Fibroblast of villous mesenchyme (primary cell): Measurements from ENCODE around the gene DEFB123. TPM values are rescaled to one million over a fixed set of nuclear protein-coding genes. Genes with fewer than 3 reads are reported as not detected.

Source experiments
- DNase-seq: peaks from one replicate; pipeline ENCODE4 v3.0.0-alpha.2; 2010; ENCODE audit warnings: low read depth
- H3K4me3 ChIP-seq: 2 replicates; pipeline ENCODE4 v1.5.1; 2011; ENCODE audit warnings: low read depth, mild to moderate bottlenecking, low read length
- total RNA-seq: library from RNA; depleted of rRNA; stranded (reverse); fragments of >200 nt; gene quantifications from 2 replicates; pipeline ENCODE4 v1.2.3, GENCODE V29; 2012
- TF ChIP-seq, protein P1 (sequence below): IDR thresholded peaks from 2 replicates; pipeline ENCODE4 v1.5.1; 2012; ENCODE audit warnings: low read depth, mild to moderate bottlenecking, low read length; ENCODE audit not compliant: insufficient read depth

The DEFB123 gene
- total RNA-seq, 1 donor: not detected

DNA sequence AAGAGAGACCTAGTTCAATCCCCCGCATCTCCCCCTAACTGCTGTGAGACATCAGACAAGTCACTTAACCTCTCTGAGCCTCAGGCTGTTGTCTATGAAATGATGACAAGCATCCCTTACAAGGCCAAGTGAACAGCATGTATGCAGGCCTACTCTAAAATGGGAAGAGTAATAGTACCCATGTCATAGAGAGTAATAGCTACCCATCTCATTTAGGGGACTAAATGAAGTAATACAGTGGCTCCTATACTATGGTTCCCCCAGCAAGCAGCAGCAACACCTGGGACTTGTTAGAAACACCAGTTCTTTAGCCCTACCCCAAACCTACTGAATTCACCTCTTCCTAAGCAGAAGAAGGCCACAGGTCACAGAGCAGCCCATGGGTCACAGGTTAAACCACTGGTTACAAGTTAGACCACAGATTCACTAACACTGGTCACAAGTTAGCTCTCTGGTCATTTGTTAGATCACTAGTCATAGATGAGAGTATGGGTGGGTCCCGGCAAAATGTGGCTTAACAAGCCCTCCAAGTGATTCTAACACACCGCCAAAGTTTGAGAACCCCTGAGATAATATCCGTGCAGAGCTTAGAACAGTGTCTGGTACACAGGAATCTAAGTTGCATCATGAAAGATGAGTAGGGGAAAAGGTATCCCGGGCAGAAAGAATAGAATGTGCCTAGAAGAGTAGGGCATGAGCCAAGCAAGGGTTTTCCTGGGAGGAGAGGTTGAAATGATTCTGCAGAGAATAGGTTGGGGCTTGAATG, 33.1 kb downstream of the DEFB123 start:
- no peak for DNase-seq
- H3K4me3 ChIP-seq: no peak overlapping the region
- TF ChIP-seq, protein P1, sequence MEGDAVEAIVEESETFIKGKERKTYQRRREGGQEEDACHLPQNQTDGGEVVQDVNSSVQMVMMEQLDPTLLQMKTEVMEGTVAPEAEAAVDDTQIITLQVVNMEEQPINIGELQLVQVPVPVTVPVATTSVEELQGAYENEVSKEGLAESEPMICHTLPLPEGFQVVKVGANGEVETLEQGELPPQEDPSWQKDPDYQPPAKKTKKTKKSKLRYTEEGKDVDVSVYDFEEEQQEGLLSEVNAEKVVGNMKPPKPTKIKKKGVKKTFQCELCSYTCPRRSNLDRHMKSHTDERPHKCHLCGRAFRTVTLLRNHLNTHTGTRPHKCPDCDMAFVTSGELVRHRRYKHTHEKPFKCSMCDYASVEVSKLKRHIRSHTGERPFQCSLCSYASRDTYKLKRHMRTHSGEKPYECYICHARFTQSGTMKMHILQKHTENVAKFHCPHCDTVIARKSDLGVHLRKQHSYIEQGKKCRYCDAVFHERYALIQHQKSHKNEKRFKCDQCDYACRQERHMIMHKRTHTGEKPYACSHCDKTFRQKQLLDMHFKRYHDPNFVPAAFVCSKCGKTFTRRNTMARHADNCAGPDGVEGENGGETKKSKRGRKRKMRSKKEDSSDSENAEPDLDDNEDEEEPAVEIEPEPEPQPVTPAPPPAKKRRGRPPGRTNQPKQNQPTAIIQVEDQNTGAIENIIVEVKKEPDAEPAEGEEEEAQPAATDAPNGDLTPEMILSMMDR: no peak

- no peak overlapping the region for H3K4me3 ChIP-seq
- DNase-seq: no peak
- TF ChIP-seq, protein P1: no peak
Observed at GRCh38 chr20:31474097-31474436, 33.6 kb downstream of the DEFB123 start.

- no peak for DNase-seq
- TF ChIP-seq, protein P1: no peak
- H3K4me3 ChIP-seq: no peak within 1 kb of the TSS
Observed at GRCh38 chr20:31474758-31475427, 34.5 kb downstream of the DEFB123 start, which contains the start of the genes DEFB124 and REM1. Gene DEFB124 (minus strand): TSS chr20:31475127. CDS start chr20:31473013, 2,114 bp downstream. Gene REM1 (plus strand): TSS chr20:31475288. CDS start chr20:31476446, 1,158 bp downstream.

DNA sequence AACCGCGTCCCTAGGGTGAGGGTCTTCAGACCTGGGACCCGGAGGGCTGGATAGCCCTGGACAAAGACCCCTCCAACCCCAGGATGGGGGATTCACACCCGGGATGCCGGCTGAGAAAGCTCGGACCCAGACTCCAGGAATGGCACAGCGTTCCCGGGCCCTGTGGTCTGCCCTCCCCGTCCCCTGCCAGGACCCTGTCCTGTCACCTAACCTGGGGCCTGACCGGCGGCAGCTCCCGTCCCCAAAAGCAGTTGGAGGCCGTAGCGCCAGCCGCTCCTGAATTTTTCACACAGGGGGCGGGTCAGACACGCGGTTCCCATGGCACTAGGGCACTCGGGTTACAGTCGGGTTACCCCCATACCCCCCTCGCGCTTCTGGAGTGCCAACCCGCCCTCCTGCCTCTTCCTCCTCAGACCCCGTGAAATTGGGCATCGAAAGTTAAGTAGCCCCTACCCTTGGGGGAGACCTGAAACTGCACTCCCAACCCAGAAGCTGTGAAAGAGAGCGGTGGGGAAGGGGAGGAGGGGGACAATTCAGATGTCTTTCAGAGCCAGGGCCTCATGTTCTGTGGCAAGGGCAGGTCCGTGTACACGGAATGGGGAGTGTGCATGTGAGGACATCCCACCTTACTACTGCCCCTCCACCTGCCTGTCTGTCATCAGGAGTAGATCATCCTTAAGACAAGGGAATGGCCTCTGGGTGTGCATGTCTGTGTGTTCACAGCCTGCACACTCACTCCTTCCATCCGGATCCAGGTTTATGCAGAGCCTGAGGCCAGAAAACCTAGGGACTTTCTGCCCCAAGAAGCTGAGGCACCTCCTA, 35.3 kb downstream of the DEFB123 start:
- no peak for DNase-seq
- TF ChIP-seq, protein P1: no peak
- no peak overlapping the region for H3K4me3 ChIP-seq

DNA sequence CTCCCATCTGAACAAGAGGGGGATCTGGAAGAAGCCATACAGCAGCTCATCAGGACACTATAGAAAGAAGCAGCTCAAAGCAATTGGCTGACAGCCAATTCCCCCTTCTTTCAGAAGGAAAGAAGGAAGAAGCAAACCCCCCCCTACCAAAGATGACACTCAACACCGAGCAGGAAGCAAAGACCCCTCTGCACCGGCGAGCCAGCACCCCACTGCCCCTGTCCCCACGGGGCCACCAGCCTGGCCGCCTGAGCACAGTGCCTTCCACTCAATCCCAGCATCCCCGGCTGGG, 35.8 kb downstream of the DEFB123 start:
- DNase-seq: no peak
- H3K4me3 ChIP-seq: no peak overlapping the region
- TF ChIP-seq, protein P1: no peak

GRCh38 chr20:31476643-31477215, 36.3 kb downstream of the DEFB123 start:
- no peak overlapping the region for H3K4me3 ChIP-seq
- no peak for DNase-seq
- TF ChIP-seq, protein P1: no peak
